ENCODE measurements around the gene ZNF358.

DNA sequence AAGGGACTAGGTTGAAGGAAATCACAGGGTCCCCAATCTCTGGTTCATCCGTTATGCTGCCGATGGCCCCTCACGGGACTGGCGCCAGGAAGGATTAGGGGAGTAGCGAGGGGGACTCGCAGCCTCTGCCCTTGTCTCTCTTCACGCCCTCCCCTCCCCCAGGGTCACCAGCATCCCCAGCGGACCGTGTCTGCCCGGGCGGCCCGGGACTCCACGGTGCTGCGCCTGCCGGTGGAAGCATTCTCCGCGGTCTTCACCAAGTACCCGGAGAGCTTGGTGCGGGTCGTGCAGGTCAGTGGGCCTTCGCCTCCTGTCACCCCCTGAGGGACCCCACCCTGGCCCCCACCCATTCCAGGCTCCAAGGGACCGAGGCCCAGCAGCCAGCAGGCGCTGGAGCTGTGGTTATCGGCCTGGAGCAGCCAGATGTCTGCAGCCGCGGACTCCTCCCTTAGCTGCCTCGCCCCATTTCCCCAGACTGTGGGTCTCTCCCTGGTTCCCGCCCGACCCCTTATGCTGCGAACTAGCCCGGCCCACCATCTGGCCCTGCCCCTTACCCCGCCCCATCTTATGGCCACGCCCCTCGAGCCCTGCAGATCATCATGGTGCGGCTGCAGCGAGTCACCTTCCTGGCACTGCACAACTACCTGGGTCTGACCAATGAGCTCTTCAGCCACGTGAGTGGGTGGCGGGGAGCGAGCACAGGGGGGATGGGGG, 25.0 kb downstream of the ZNF358 start:
- TF ChIP-seq ZNF773 (CRISPR knock-in tag; IDR thresholded peaks at IDR 0.05; ENCODE audit: borderline replicate concordance): no peak
- TF ChIP-seq SRF (IDR thresholded peaks at IDR 0.05; ENCODE audit: low read depth, low read length): no peak
- no peak for TF ChIP-seq SAP130 (CRISPR knock-in tag; IDR thresholded peaks at IDR 0.05; ENCODE audit: low read depth)

Measured in HepG2 (cell line).